ENCODE results near the gene TAC3. TPM values are rescaled to one million over a fixed set of nuclear protein-coding genes. Genes with fewer than 3 reads are reported as not detected.

Gene TAC3
- 6.5 TPM for polyA plus RNA-seq (2013, experiment 1 of 2)
- polyA plus RNA-seq (2013, experiment 2 of 2), result 5.4 TPM

GRCh38 chr12:57016348-57016747 lies at the start of gene TAC3:
Gene TAC3 (minus strand): TSS chr12:57016529. CDS start chr12:57015797, 732 bp downstream.
- Histone ChIP-seq H3K79me1 (ENCODE audit: low read length) (no peaks in the 10 kb centered on the region), H3K4me2 (ENCODE audit: low read length) (no peak within 1 kb of the TSS), H3K79me2 (ENCODE audit: control insufficient read depth, insufficient read depth, low read length) (no peaks in the 10 kb centered on the region), H3K4me1 (ENCODE audit: control insufficient read depth, low read depth, low read length) (no peaks in the 10 kb centered on the region), H3K56ac (ENCODE audit: low read length) (peak within 1 kb of the TSS; percentile 26), H4K5ac (ENCODE audit: low read length) (no peak within 1 kb of the TSS), H3K27me3 (ENCODE audit: insufficient read depth, low read length, poor library complexity) (no peaks in the 10 kb centered on the region), H3K18ac (ENCODE audit: low read length) (no peak within 1 kb of the TSS), H2BK15ac (replicated peaks; ENCODE audit: low read depth) (no peak within 1 kb of the TSS), H2BK5ac (ENCODE audit: low read length) (no peak within 1 kb of the TSS), H3K36me3 (ENCODE audit: control insufficient read depth, insufficient read depth, low read length) (no peaks in the 10 kb centered on the region), H3K9ac (ENCODE audit: low read length) (no peak within 1 kb of the TSS), H4K8ac (ENCODE audit: low read depth, low read length) (no peak within 1 kb of the TSS), H3K4ac (ENCODE audit: low read depth, low read length) (no peak within 1 kb of the TSS), H2AK5ac (ENCODE audit: low read length) (no peak within 1 kb of the TSS), H3K23ac (ENCODE audit: low read length) (no peak within 1 kb of the TSS), H3K27ac (ENCODE audit: low read depth, low read length) (no peak within 1 kb of the TSS), H3K4me3 (ENCODE audit: low read length) (no peak within 1 kb of the TSS), H2BK120ac (ENCODE audit: low read depth, low read length) (no peak within 1 kb of the TSS)
- WGBS (ENCODE audit: extremely low coverage, insufficient coverage, low lambda C conversion rate), result no CpG with 5 or more reads among the region's 6 CpGs
- peak; percentile 56 for DNase-seq

GRCh38 chr12:57063991-57064685 lies 47.8 kb upstream of the TAC3 start:
- no peak overlapping the region for H2BK15ac ChIP-seq (replicated peaks; ENCODE audit: low read depth)
- no peak overlapping the region for H3K18ac ChIP-seq (ENCODE audit: low read length)
- no peak overlapping the region for H2BK5ac ChIP-seq (ENCODE audit: low read length)
- H3K27ac ChIP-seq (ENCODE audit: low read depth, low read length), result no peak overlapping the region
- no CpG with 5 or more reads among the region's 5 CpGs for WGBS (ENCODE audit: extremely low coverage, insufficient coverage, low lambda C conversion rate)
- no peak overlapping the region for H2AK5ac ChIP-seq (ENCODE audit: low read length)
- H3K79me2 ChIP-seq (ENCODE audit: control insufficient read depth, insufficient read depth, low read length), result no peaks in the 10 kb centered on the region
- no peaks in the 10 kb centered on the region for H3K27me3 ChIP-seq (ENCODE audit: insufficient read depth, low read length, poor library complexity)
- no peak overlapping the region for H3K9ac ChIP-seq (ENCODE audit: low read length)
- H3K4me3 ChIP-seq (ENCODE audit: low read length), result no peak overlapping the region
- no peaks in the 10 kb centered on the region for H3K4me1 ChIP-seq (ENCODE audit: control insufficient read depth, low read depth, low read length)
- no peak overlapping the region for H2BK120ac ChIP-seq (ENCODE audit: low read depth, low read length)
- H3K36me3 ChIP-seq (ENCODE audit: control insufficient read depth, insufficient read depth, low read length), result peaks cover 11% of the 10 kb centered on the region
- H4K5ac ChIP-seq (ENCODE audit: low read length), result no peak overlapping the region
- no peak overlapping the region for H3K23ac ChIP-seq (ENCODE audit: low read length)
- DNase-seq, result no peak
- H3K79me1 ChIP-seq (ENCODE audit: low read length), result no peaks in the 10 kb centered on the region
- no peak overlapping the region for H3K56ac ChIP-seq (ENCODE audit: low read length)
- H3K4ac ChIP-seq (ENCODE audit: low read depth, low read length), result no peak overlapping the region
- no peak overlapping the region for H4K8ac ChIP-seq (ENCODE audit: low read depth, low read length)
- no peak overlapping the region for H3K4me2 ChIP-seq (ENCODE audit: low read length)

- H3K4me1 ChIP-seq (ENCODE audit: control insufficient read depth, low read depth, low read length), result no peaks in the 10 kb centered on the region
- no peak overlapping the region for H3K4me2 ChIP-seq (ENCODE audit: low read length)
- no peak overlapping the region for H2BK120ac ChIP-seq (ENCODE audit: low read depth, low read length)
- H3K36me3 ChIP-seq (ENCODE audit: control insufficient read depth, insufficient read depth, low read length), result peaks cover 16% of the 10 kb centered on the region
- no peak overlapping the region for H3K27ac ChIP-seq (ENCODE audit: low read depth, low read length)
- H3K4me3 ChIP-seq (ENCODE audit: low read length), result no peak overlapping the region
- H3K18ac ChIP-seq (ENCODE audit: low read length), result no peak overlapping the region
- no peak overlapping the region for H2AK5ac ChIP-seq (ENCODE audit: low read length)
- no peak overlapping the region for H3K56ac ChIP-seq (ENCODE audit: low read length)
- no peaks in the 10 kb centered on the region for H3K79me2 ChIP-seq (ENCODE audit: control insufficient read depth, insufficient read depth, low read length)
- no peak overlapping the region for H2BK5ac ChIP-seq (ENCODE audit: low read length)
- no peak overlapping the region for H3K23ac ChIP-seq (ENCODE audit: low read length)
- no peak overlapping the region for H3K9ac ChIP-seq (ENCODE audit: low read length)
- H4K5ac ChIP-seq (ENCODE audit: low read length), result no peak overlapping the region
- no CpG with 5 or more reads among the region's 1 CpG for WGBS (ENCODE audit: extremely low coverage, insufficient coverage, low lambda C conversion rate)
- no peak overlapping the region for H4K8ac ChIP-seq (ENCODE audit: low read depth, low read length)
- H3K4ac ChIP-seq (ENCODE audit: low read depth, low read length), result no peak overlapping the region
- no peak for DNase-seq
- H3K27me3 ChIP-seq (ENCODE audit: insufficient read depth, low read length, poor library complexity), result no peaks in the 10 kb centered on the region
- H2BK15ac ChIP-seq (replicated peaks; ENCODE audit: low read depth), result no peak overlapping the region
- no peaks in the 10 kb centered on the region for H3K79me1 ChIP-seq (ENCODE audit: low read length)
These were observed 42.1 kb upstream of the TAC3 start for GRCh38 chr12:57058454-57058853.

DNA sequence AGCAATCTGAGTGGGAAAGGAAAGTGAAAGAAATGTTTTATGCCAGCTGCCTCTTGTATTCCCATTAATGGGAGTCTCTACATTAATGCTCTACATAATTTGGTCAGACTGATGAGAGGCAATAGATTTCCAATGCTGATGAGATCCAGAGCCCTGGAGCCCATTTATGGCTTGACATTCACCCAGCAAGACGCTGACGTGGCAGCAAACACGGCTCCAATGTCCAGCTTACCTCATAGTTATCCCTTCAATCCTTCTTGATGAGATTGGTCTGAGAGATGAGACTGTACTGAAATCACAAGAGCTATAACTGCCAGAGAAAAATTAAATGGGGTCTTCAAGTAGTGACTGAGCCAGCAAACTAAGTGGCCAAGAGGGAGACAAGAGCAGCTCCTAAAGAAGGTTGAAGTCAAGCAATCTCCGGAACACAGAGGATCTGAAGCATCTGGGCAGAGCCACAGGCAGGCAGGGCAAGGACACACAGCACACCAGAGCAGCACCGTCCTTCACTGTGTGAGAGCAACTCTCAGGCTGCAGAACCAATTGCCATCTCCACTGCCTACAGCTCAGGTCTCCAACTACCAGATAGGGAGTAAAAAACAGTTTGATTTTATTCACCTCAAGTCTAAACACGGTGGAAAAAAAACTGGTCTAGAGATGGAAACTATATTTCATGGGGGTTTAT lies 40.9 kb upstream of the TAC3 start:
- Histone ChIP-seq H2AK5ac (ENCODE audit: low read length) (no peak overlapping the region), H3K27ac (ENCODE audit: low read depth, low read length) (no peak overlapping the region), H3K79me1 (ENCODE audit: low read length) (no peaks in the 10 kb centered on the region), H3K79me2 (ENCODE audit: control insufficient read depth, insufficient read depth, low read length) (no peaks in the 10 kb centered on the region), H3K4me1 (ENCODE audit: control insufficient read depth, low read depth, low read length) (no peaks in the 10 kb centered on the region), H3K23ac (ENCODE audit: low read length) (no peak overlapping the region), H3K4me2 (ENCODE audit: low read length) (no peak overlapping the region), H3K4me3 (ENCODE audit: low read length) (no peak overlapping the region), H3K36me3 (ENCODE audit: control insufficient read depth, insufficient read depth, low read length) (peaks cover 14% of the 10 kb centered on the region), H3K4ac (ENCODE audit: low read depth, low read length) (no peak overlapping the region), H4K5ac (ENCODE audit: low read length) (no peak overlapping the region), H2BK5ac (ENCODE audit: low read length) (no peak overlapping the region), H3K18ac (ENCODE audit: low read length) (no peak overlapping the region), H3K9ac (ENCODE audit: low read length) (no peak overlapping the region), H2BK15ac (replicated peaks; ENCODE audit: low read depth) (no peak overlapping the region), H4K8ac (ENCODE audit: low read depth, low read length) (no peak overlapping the region), H3K27me3 (ENCODE audit: insufficient read depth, low read length, poor library complexity) (no peaks in the 10 kb centered on the region), H3K56ac (ENCODE audit: low read length) (no peak overlapping the region), H2BK120ac (ENCODE audit: low read depth, low read length) (no peak overlapping the region)
- DNase-seq, result no peak
- WGBS (ENCODE audit: extremely low coverage, insufficient coverage, low lambda C conversion rate), result no CpG with 5 or more reads among the region's 6 CpGs

- H3K27me3 ChIP-seq (ENCODE audit: insufficient read depth, low read length, poor library complexity), result no peaks in the 10 kb centered on the region
- no peak overlapping the region for H3K27ac ChIP-seq (ENCODE audit: low read depth, low read length)
- no peak overlapping the region for H3K56ac ChIP-seq (ENCODE audit: low read length)
- no peak overlapping the region for H3K4me3 ChIP-seq (ENCODE audit: low read length)
- no peak overlapping the region for H3K9ac ChIP-seq (ENCODE audit: low read length)
- no peak overlapping the region for H3K4me2 ChIP-seq (ENCODE audit: low read length)
- H3K36me3 ChIP-seq (ENCODE audit: control insufficient read depth, insufficient read depth, low read length), result peaks cover 14% of the 10 kb centered on the region
- no peaks in the 10 kb centered on the region for H3K79me2 ChIP-seq (ENCODE audit: control insufficient read depth, insufficient read depth, low read length)
- no peak overlapping the region for H3K4ac ChIP-seq (ENCODE audit: low read depth, low read length)
- H4K8ac ChIP-seq (ENCODE audit: low read depth, low read length), result no peak overlapping the region
- no peak for DNase-seq
- H3K4me1 ChIP-seq (ENCODE audit: control insufficient read depth, low read depth, low read length), result no peaks in the 10 kb centered on the region
- WGBS (ENCODE audit: extremely low coverage, insufficient coverage, low lambda C conversion rate), result no CpG with 5 or more reads among the region's 3 CpGs
- H2AK5ac ChIP-seq (ENCODE audit: low read length), result no peak overlapping the region
- no peak overlapping the region for H3K18ac ChIP-seq (ENCODE audit: low read length)
- H2BK120ac ChIP-seq (ENCODE audit: low read depth, low read length), result no peak overlapping the region
- H2BK15ac ChIP-seq (replicated peaks; ENCODE audit: low read depth), result no peak overlapping the region
- no peak overlapping the region for H4K5ac ChIP-seq (ENCODE audit: low read length)
- no peak overlapping the region for H2BK5ac ChIP-seq (ENCODE audit: low read length)
- H3K23ac ChIP-seq (ENCODE audit: low read length), result no peak overlapping the region
- H3K79me1 ChIP-seq (ENCODE audit: low read length), result no peaks in the 10 kb centered on the region
These were observed 39.5 kb upstream of the TAC3 start for GRCh38 chr12:57055824-57056223.
